GM18951 (cell line): Measurements from ENCODE around the gene MAPK8IP2.
A peak's percentile ranks its signal among the peaks of the same experiment; 100 is the strongest.
"Not testable (repeated sequence)": the region's sequence is repeated elsewhere in the genome, so short reads cannot be mapped to it uniquely, and the experiment has no call there.

Source experiments
- POLR2A ChIP-seq: IDR thresholded peaks from 4 replicates; pipeline ENCODE4 v1.6.1; 2011; ENCODE audit warnings: mild to moderate bottlenecking; ENCODE audit not compliant: insufficient read length, insufficient read depth; ENCODE audit errors: extremely low read depth
- in situ Hi-C: fragments of 300-500 bp; cut with MboI; formaldehyde crosslinking; loops from one replicate; pipeline ENCODE4 v1.12.0; 2022; ENCODE audit warnings: low sequenced_read_pairs, mixed read lengths, inconsistent platforms; ENCODE audit not compliant: unreplicated experiment

The MAPK8IP2 gene

DNA sequence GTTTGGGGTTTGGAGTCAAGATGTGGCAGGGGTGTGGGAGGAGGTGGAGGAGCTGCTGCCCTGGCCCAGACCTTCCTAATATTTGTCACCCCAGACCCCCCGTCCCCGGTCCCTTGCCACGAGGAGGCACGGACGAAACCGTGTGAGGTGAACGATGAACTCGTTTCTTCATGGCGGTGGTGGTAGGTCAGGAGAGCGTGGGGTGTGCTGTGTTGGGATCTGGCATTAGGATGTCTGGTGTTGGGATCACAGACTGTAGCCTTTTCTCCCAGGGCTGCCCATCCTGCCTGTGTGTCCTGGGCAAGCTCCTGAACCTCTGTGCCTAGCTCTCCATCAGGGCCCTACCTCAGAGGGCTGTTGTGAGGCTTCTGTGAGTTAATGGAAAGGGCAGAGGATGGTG, 8.4 kb downstream of the MAPK8IP2 start:
- in situ Hi-C loops = no loop called here
- no peak for TF ChIP-seq POLR2A

DNA sequence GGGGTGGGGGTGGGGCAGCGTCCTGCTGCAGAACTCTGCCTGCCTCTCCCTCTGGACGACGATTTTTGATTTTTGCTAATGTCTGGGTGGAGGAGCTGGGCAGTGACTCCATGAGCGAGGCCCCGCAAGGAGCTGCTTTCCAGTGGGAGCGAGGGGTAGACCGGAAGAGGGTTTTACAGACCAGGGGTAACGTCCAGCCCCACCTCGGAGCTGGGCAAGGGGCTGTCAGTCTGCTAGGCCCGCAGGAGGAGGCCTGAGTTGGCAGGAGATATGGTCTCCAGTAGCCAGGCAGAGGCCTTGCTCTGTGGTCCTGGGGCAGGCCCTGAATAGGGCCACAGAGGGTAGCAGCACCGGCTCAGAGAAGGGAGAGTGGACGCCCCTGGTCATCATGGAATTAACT, 9.0 kb downstream of the MAPK8IP2 start:
- in situ Hi-C loops = no loop called here
- TF ChIP-seq POLR2A = no peak

DNA sequence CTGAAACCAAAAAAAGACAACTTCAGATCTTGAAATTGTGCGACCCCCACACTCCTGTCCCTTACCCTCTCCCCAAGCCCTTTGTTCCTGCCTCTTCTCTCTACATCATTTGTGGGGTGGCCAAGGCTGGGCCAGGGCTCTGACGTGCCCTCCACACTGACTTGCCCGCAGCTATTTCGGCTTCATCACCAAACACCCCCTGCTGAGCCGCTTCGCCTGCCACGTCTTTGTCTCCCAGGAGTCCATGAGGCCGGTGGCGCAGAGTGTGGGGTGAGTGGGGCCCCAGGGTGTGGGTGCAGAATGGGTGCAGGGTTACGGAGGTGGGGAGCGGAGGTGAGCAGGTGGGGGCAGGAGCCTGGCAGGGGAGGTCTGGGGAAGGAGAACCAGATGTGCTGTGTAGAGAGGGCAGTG, 9.5 kb downstream of the MAPK8IP2 start:
- in situ Hi-C loops = no loop called here
- TF ChIP-seq POLR2A = no peak

DNA sequence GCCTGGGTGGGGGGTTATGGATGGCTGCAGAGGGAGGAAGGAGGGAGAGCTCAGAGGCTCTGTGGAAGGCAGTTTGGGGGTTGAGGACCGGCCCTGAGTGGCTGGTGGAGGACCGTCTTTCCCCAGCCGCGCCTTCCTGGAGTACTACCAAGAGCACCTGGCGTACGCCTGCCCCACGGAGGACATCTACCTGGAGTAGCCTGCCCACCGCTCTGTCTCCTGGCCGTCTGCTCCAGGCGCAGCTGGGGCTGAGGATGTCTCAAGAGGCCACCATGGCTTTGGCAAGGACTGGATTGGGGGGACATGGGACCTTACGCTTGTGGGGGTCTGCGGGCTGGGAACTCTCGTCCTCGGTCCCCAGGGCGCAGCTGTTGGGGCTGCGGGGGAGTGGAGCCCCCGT, 10.0 kb downstream of the MAPK8IP2 start:
- in situ Hi-C loops = no loop called here

DNA sequence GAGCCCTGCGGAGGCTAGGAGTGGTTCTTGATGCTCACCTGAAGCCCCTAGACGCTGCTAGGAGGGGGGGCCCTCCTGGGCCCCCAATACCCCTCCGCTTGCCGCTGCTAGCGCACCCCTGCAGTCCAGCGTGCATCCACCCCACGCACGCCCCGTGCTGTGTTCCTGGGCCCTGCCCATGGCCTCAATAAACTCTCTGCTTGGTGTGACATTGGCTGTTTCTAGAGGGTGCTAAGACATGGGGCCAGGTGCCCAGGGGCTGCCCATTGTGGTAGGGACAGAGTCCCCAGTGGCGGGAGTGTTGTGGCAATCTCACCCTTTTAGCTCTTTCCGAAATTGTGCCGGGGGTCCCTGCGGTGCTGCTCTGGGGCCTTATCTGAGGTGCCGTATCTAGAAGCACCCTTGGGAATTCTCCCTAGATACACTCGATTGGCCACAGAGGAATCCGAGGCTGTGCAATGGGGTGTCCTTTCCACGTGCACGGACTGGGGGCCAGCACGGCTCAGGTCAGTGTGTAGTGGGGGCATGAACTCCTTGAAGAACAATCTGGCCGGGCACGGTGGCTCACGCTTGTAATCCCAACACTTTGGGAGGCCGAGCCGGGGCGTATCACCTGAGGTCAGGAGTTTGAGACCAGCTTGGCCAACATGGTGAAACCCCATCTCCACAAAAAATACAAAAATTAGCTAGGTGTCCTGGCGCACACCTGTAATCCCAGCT, 10.9 kb downstream of the MAPK8IP2 start:
- TF ChIP-seq POLR2A = no peak
- in situ Hi-C loops = no loop called here

More for the DNA sequence above, 10.0 kb downstream of the MAPK8IP2 start:
- TF ChIP-seq POLR2A = no peak

DNA sequence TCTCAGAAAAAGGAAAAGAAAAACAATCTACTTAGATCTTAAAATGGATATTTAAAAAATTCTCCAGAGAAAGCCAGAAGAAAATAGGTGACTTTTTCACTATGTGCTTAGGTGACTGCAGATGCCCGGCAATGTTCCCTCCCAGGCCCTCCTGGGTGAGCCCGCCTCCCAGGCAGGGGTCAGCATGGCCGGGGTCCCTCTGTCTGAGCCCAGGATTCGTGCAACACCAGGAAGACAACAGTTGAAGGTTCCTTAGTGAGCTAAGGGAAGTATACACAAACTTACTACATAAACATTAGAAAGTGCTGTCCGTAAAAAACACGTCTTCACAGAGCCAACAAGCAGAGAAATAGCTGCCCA, 11.6 kb downstream of the MAPK8IP2 start:
- TF ChIP-seq POLR2A = no peak
- in situ Hi-C loops = no loop called here

DNA sequence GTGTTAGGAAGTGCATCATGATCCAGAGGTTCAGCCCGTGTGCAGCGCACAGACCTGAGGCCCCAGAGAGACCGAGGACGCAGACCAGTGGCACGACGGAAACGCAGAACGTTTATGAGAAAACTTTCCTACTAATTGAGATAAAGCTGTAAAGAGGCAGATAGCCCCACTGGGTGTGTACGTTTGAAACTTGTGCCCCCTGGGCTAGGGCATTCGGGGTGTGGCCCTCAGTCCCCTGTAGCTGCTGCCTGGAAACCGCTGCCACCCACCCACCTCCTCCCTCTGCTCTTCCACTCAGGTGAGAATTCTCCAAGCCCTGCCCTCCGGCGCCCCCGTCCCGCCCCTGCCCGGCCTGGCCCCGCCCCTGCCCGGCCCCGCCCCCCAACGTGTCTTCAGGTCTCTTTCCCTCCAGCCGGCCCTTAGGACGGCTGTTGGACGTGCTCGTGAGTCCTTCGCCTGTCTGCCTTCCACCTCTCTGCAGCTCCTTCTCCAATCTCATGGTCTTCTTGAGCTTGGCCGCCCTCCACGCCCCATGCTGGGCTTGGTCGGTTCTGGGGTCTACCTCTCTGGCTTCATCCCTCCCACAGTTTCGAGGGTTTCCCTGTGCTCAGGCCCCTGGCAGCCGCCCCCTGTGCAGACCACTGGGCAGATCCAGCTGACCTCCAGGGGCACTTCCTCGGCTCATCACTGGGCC, 12.1 kb downstream of the MAPK8IP2 start:
- TF ChIP-seq POLR2A = no peak
- in situ Hi-C loops = no loop called here

DNA sequence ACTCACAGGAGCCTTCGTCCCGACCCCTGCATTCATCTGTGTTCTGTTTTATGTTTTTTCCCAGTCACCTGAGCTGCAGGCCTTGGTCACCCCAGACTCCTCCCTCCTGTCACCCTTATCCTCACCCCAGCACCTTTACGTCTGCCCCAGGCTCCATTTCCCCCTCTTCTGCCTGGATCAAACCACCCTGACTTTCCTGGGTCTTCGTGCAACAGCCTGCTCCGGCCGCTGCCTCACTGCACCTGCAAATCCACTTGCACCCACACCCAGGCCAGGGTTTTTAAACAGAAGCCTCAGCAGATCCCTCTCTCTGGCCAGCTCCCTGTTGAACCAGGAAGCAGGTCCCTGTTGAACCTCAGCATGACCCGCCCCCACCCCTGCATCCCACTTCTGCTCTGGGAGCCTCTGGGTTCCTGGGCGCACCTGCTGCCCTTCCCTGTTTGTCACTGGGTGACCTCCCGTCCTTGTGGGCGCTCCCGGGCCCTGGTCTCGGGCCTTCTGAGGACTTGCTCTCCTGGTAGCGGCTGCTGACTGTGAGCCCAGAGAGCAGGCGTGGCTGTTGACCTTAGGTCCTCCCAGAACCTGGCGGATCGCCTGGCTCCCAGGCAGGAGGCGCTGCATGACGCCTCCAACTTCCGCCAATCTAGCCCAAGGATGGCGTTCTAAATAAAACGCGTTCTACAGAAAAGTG, 12.8 kb downstream of the MAPK8IP2 start:
- TF ChIP-seq POLR2A = no peak
- in situ Hi-C loops = no loop called here

DNA sequence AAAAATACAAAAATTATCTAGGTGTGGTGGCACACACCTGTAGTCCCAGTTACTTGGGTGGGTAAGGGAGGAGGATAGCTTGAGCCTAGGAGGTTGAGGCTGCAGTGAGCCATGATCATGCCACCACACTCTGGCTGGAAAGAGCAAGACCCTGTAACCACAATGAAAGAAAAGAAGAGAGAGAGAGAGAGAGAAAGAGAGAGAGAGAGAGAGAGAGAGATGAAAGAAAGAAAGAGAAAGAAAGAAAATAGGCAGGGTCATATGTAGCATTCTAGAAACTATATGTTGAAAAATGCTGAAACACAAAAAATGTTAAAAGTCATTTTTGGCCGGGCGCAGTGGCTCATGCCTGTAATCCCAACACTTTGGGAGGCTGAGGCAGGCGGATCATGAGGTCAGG, 13.7 kb downstream of the MAPK8IP2 start:
- in situ Hi-C loops = not testable (repeated sequence)

DNA sequence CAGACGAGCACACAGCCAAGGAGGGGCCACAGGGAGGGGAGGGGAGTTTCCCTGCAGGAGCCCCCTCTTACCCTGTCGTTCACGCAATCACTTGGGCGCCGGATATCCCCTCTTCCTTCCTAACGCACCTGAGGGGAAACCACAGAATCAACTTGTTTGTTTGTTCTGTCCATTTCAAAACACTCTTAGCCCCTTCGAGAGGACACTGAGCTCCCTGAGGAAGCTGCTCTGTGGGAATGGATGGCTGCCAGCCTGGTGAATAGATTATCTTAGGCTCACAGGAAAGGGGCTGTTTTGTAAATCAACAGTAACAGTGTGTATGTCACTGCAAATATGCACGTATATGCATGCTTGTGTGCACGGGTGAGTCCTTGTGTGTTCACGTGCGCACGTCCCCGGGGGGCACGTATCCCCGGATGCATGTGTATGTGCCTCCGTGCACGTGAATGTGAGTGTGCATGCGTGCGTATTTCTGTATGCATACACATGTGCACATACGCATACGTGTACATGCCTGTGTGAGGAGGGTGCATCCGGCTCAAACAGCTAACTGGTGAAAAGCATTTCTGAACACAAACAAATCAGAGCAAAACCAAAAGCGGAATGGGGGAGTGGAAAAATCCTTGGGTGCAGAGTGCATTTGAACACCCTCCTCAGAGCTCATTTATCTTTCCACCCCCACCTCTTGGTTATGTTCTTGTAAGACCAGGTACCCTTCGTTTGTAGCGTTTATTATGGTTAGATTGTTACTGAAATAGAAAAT, 20.2 kb downstream of the MAPK8IP2 start:
- in situ Hi-C loops = no loop called here
- no peak for TF ChIP-seq POLR2A

DNA sequence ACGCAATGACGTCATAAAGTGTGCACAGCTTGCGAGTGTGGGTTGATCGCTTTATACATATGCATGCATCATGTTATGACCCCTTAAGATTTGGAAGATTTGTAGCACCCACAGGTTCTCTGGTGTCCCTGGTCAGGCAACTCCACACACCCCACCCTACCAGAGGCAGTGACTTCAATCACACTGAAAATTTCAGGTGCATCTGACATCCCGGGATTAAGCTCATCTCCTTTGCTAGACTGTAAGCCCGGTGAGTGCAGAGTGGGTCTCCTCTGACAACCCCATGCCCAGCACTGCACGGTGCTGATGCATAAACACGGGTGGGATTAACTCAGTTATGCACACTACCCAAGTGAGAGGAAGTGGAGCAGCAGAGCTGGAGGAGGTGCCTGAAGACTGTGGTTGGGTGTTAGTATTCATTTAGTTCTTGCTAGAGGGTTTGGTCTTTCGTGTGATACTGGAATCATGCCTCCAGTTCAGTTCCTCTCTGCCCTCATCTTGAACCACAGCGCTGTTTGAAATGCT, 20.8 kb downstream of the MAPK8IP2 start:
- in situ Hi-C loops = no loop called here
- peak; percentile 43 for TF ChIP-seq POLR2A

DNA sequence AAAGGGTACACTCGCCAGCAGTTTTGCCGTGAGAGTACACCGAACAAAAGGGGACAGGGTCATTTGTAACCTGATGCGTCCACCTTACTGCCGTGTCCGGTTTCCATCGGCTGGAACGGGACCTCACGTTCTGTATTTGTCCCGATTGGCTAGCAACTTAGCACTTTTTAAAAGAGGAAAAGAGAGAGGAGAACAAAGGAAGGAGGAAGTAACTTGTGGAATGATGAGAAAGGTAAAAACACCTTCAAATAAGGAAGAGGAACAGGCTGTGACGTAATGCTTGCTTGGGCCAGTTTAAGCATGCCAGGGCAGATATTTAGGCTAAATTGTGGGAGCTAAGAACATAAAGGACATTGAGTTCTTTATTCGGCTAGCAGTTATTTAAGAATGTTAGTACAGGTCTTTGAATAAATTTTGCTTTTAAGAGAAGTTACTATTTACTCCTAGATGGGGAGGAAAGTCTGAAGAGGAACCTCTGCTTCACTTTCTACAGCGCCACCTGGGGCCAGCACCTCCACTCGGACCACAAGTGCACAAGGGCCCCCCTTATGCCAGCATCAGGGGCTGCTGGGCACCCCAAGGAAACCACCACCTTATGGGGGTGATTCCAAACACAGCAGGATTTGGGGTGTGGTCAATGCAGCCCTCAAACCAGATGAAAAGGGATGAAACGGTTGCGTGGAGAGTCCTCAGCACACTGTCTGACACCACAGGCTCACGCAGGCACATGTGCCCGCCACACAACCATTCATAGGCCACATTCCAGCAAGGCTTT, 21.5 kb downstream of the MAPK8IP2 start:
- peak; percentile 24 for TF ChIP-seq POLR2A
- in situ Hi-C loops = no loop called here
